ENCODE measurements around the gene PNLDC1. TPM values are rescaled to one million over a fixed set of nuclear protein-coding genes. Genes with fewer than 3 reads are reported as not detected.
"Not testable (repeated sequence)": the region's sequence is repeated elsewhere in the genome, so short reads cannot be mapped to it uniquely, and the experiment has no call there.

The PNLDC1 gene
- total RNA-seq, 1 experiment from 2014 or later, result 0.20 TPM

GRCh38 chr6:159809149-159809548, 9.1 kb downstream of the PNLDC1 start:
- Histone ChIP-seq H3K9me2 (ENCODE audit: insufficient read depth) (no peaks in the 10 kb centered on the region), H3K27ac (no peak overlapping the region), H3F3A (ENCODE audit: insufficient read depth, low read depth) (peaks cover 10% of the 10 kb centered on the region), H4K20me1 (ENCODE audit: insufficient read depth) (no peaks in the 10 kb centered on the region), H3K4me3 (no peak overlapping the region), H2AFZ (no peak overlapping the region), H3K79me2 (ENCODE audit: low read depth) (no peaks in the 10 kb centered on the region), H3K4me2 (no peak overlapping the region), H3K36me3 (ENCODE audit: low read depth) (no peaks in the 10 kb centered on the region), H3K4me1 (replicated peaks; ENCODE audit: insufficient read depth) (peaks cover 10% of the 10 kb centered on the region), H3K9me3 (ENCODE audit: insufficient read depth, low read depth) (no peaks in the 10 kb centered on the region), H3K27me3 (ENCODE audit: insufficient read depth, low read depth) (no peaks in the 10 kb centered on the region)
- no TSS peak for BruUV-seq (replicated peaks)
- DNase-seq, result no peak
- ChIA-PET POLR2A (ENCODE audit: unreplicated experiment) (no interaction called here), CTCF (no interaction called here)
- no peak for TF ChIP-seq EZH2 (IDR thresholded peaks at IDR 0.05; ENCODE audit: low read depth)
- no peak for TF ChIP-seq CTCF (conservative IDR thresholded peaks at IDR 0.05)
- intact Hi-C loops (cut with micrococcal nuclease; ENCODE audit: unreplicated experiment), result no loop called here

- Histone ChIP-seq H3K9me3 (ENCODE audit: insufficient read depth, low read depth) (no peaks in the 10 kb centered on the region), H3K4me3 (no peak overlapping the region), H3K79me2 (ENCODE audit: low read depth) (no peaks in the 10 kb centered on the region), H3K27me3 (ENCODE audit: insufficient read depth, low read depth) (peaks cover 19% of the 10 kb centered on the region), H3K4me2 (no peak overlapping the region), H3K27ac (no peak overlapping the region), H3K36me3 (ENCODE audit: low read depth) (no peaks in the 10 kb centered on the region), H3F3A (ENCODE audit: insufficient read depth, low read depth) (no peaks in the 10 kb centered on the region), H2AFZ (no peak overlapping the region), H3K9me2 (ENCODE audit: insufficient read depth) (no peaks in the 10 kb centered on the region), H4K20me1 (ENCODE audit: insufficient read depth) (no peaks in the 10 kb centered on the region), H3K4me1 (replicated peaks; ENCODE audit: insufficient read depth) (no peaks in the 10 kb centered on the region)
- TF ChIP-seq CTCF (conservative IDR thresholded peaks at IDR 0.05), result no peak
- TF ChIP-seq EZH2 (IDR thresholded peaks at IDR 0.05; ENCODE audit: low read depth), result no peak
- CTCF ChIA-PET, result no interaction called here
- POLR2A ChIA-PET (ENCODE audit: unreplicated experiment), result no interaction called here
- no TSS peak for BruUV-seq (replicated peaks)
- DNase-seq, result no peak
- intact Hi-C loops (cut with micrococcal nuclease; ENCODE audit: unreplicated experiment), result no loop called here
Observed at GRCh38 chr6:159813781-159814180, 13.7 kb downstream of the PNLDC1 start.

- Histone ChIP-seq H3K27ac (no peak overlapping the region), H3K27me3 (ENCODE audit: insufficient read depth, low read depth) (peaks cover 35% of the 10 kb centered on the region), H3K36me3 (ENCODE audit: low read depth) (no peaks in the 10 kb centered on the region), H4K20me1 (ENCODE audit: insufficient read depth) (no peaks in the 10 kb centered on the region), H3K9me3 (ENCODE audit: insufficient read depth, low read depth) (no peaks in the 10 kb centered on the region), H3K4me2 (no peak overlapping the region), H3K9me2 (ENCODE audit: insufficient read depth) (no peaks in the 10 kb centered on the region), H3K79me2 (ENCODE audit: low read depth) (no peaks in the 10 kb centered on the region), H2AFZ (no peak overlapping the region), H3K4me3 (no peak overlapping the region), H3K4me1 (replicated peaks; ENCODE audit: insufficient read depth) (no peaks in the 10 kb centered on the region), H3F3A (ENCODE audit: insufficient read depth, low read depth) (no peaks in the 10 kb centered on the region)
- no peak for TF ChIP-seq CTCF (conservative IDR thresholded peaks at IDR 0.05)
- ChIA-PET POLR2A (ENCODE audit: unreplicated experiment) (no interaction called here), CTCF (no interaction called here)
- DNase-seq, result no peak
- no TSS peak for BruUV-seq (replicated peaks)
- intact Hi-C loops (cut with micrococcal nuclease; ENCODE audit: unreplicated experiment), result no loop called here
Observed at GRCh38 chr6:159815410-159815809, 15.3 kb downstream of the PNLDC1 start.

GRCh38 chr6:159816775-159817174, 16.7 kb downstream of the PNLDC1 start:
- H3K4me2 ChIP-seq; intact Hi-C loops (cut with micrococcal nuclease; ENCODE audit: unreplicated experiment); H3K4me1 ChIP-seq (replicated peaks; ENCODE audit: insufficient read depth); DNase-seq; H3K27ac ChIP-seq; H4K20me1 ChIP-seq (ENCODE audit: insufficient read depth); H3K9me2 ChIP-seq (ENCODE audit: insufficient read depth); H3F3A ChIP-seq (ENCODE audit: insufficient read depth, low read depth); H3K36me3 ChIP-seq (ENCODE audit: low read depth); H3K79me2 ChIP-seq (ENCODE audit: low read depth); H2AFZ ChIP-seq; BruUV-seq (replicated peaks); POLR2A ChIA-PET (ENCODE audit: unreplicated experiment); H3K9me3 ChIP-seq (ENCODE audit: insufficient read depth, low read depth); CTCF ChIA-PET; H3K4me3 ChIP-seq: not testable (repeated sequence)
- peaks cover 40% of the 10 kb centered on the region for H3K27me3 ChIP-seq (ENCODE audit: insufficient read depth, low read depth)

Measured in PC-9 (cell line).